HCT116 (cell line): ENCODE data around the gene KRT6C.

Experiments used
- ATF3 ChIP-seq: IDR thresholded peaks from 2 replicates; pipeline ENCODE4 v1.6.1; 2012
- CTCF ChIP-seq, 3 experiments: fragments of 200-600 bp in 1 of 3; sonication (generic) in 1 of 3; IDR thresholded peaks in 2 of 3; conservative IDR thresholded peaks in 1 of 3; 2 replicates each; pipeline ENCODE4 v1.5.1; 2012 to 2017; ENCODE audit warnings: low read depth in 2 of 3, low read length in 2 of 3, antibody characterized with exemption in 1 of 3, borderline replicate concordance in 1 of 3, control low read depth in 1 of 3, mild to moderate bottlenecking in 1 of 3, mixed read lengths in 1 of 3, mixed run types in 1 of 3, moderate library complexity in 1 of 3; ENCODE audit not compliant: insufficient read depth in 1 of 3
- ELF1 ChIP-seq: IDR thresholded peaks from 2 replicates; pipeline ENCODE4 v1.6.1; 2012; ENCODE audit warnings: low read depth, borderline replicate concordance
- EZH2 ChIP-seq: fragments of 200-600 bp; sonication (generic); IDR thresholded peaks from 2 replicates; pipeline ENCODE4 v1.6.1; 2017; ENCODE audit warnings: antibody characterized with exemption, mixed run types
- EZH2phosphoT487 ChIP-seq: fragments of 200-600 bp; IDR thresholded peaks from 2 replicates; pipeline ENCODE4 v1.6.1; 2018; ENCODE audit warnings: antibody characterized with exemption, borderline replicate concordance
- JUND ChIP-seq: IDR thresholded peaks from 2 replicates; pipeline ENCODE4 v1.6.1; 2012
- POLR2A ChIP-seq: IDR thresholded peaks from 2 replicates; pipeline ENCODE4 v1.7.0; 2011; ENCODE audit warnings: borderline replicate concordance; ENCODE audit not compliant: insufficient read depth, insufficient read length; ENCODE audit errors: extremely low read depth
- POLR2AphosphoS5 ChIP-seq: IDR thresholded peaks from 2 replicates; pipeline ENCODE4 v1.6.1; 2011; ENCODE audit warnings: mild to moderate bottlenecking, low read depth, low read length, moderate library complexity
- REST ChIP-seq: IDR thresholded peaks from 2 replicates; pipeline ENCODE4 v1.6.1; 2012; ENCODE audit warnings: low read depth
- SRF ChIP-seq: IDR thresholded peaks from 2 replicates; pipeline ENCODE4 v1.6.1; 2012; ENCODE audit warnings: low read depth
- ZNF274 ChIP-seq: fragments of 200-500 bp; sonication (Bioruptor generic); IDR thresholded peaks from 2 replicates; pipeline ENCODE4 v1.6.1; 2014; ENCODE audit warnings: mild to moderate bottlenecking, low read depth, low read length, inconsistent platforms

- TF ChIP-seq POLR2A (no peak), JUND (no peak), CTCF (IDR thresholded peaks at IDR 0.05 in 2 of 3, conservative IDR thresholded peaks at IDR 0.05 in 1 of 3; ENCODE audit: borderline replicate concordance in 1 of 3, insufficient read depth in 1 of 3, low read depth in 2 of 3, low read length in 2 of 3) (no peak), POLR2AphosphoS5 (no peak), EZH2 (no peak), ZNF274 (no peak), ELF1 (no peak), EZH2phosphoT487 (no peak), ATF3 (no peak), SRF (no peak), REST (no peak)
Measured at GRCh38 chr12:52477651-52478050, 4.0 kb upstream of the KRT6C start.
